Erythroblast (primary cell): Measurements from ENCODE around the gene DOCK3.

Experiments
- GATA1 ChIP-seq: IDR thresholded peaks from 2 replicates; pipeline ENCODE4 v1.6.1; 2011; ENCODE audit warnings: low read depth, mild to moderate bottlenecking, control low read depth, low read length, moderate library complexity
- POLR2A ChIP-seq: IDR thresholded peaks from 2 replicates; pipeline ENCODE4 v1.6.1; 2011; ENCODE audit warnings: mild to moderate bottlenecking, low read length

DNA sequence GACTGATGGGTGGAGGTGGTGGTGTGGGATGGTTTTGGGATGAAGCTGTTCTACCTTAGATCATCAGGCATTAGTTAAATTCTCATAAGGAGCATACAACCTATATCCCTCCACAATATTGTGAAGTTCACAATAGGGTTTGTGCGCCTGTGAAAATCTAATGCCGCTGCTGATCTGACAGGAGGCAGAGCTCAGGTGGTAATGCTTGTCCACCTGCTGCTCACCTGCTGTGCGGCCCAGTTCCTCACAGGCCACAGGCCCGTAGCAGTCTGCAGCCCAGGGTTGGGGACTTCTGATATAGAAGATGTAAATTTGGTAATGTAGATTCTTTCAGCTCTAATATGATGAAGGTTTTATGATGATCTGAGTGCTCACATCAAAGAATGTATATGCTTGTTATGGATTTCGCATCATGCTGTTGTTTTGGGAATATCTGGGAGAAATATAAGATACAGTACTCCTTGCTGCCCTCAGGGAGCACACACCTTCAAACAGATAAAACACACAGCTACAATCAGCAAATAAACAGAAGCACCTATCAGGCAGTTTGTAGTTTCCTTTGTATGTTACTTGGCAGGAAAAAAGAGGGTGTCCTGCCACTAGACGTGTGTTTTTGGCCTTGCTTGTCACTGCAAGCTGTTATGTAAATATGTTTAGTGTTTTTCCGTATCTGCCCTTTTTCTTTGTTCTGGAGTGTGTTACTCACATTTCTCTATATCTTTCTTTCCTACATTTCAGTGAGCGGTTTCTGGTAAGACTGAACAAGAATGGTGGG is 471.3 kb downstream of the DOCK3 start:
- TF ChIP-seq POLR2A (no peak), GATA1 (no peak)
